ENCODE measurements around the gene C7orf57.

Gene C7orf57

GRCh38 chr7:48011323-48011722 is 24.0 kb upstream of the C7orf57 start:
- H3K4me3 ChIP-seq (ENCODE audit: low read length): no peak overlapping the region
- TF ChIP-seq ZNF274 (IDR thresholded peaks at IDR 0.05; ENCODE audit: low read depth, low read length): no peak

- no peak overlapping the region for H3K4me3 ChIP-seq (ENCODE audit: low read length)
- TF ChIP-seq ZNF274 (IDR thresholded peaks at IDR 0.05; ENCODE audit: low read depth, low read length): no peak
Measured at GRCh38 chr7:48011951-48012350, 23.4 kb upstream of the C7orf57 start.

- TF ChIP-seq ZNF274 (IDR thresholded peaks at IDR 0.05; ENCODE audit: low read depth, low read length): no peak
- no peak overlapping the region for H3K4me3 ChIP-seq (ENCODE audit: low read length)
Measured at GRCh38 chr7:48016641-48017040, 18.7 kb upstream of the C7orf57 start.

GRCh38 chr7:48017674-48018073 is 17.7 kb upstream of the C7orf57 start:
- TF ChIP-seq ZNF274 (IDR thresholded peaks at IDR 0.05; ENCODE audit: low read depth, low read length): no peak
- no peak overlapping the region for H3K4me3 ChIP-seq (ENCODE audit: low read length)

- no peak overlapping the region for H3K4me3 ChIP-seq (ENCODE audit: low read length)
- TF ChIP-seq ZNF274 (IDR thresholded peaks at IDR 0.05; ENCODE audit: low read depth, low read length): no peak
Measured at GRCh38 chr7:48025624-48026023, 9.7 kb upstream of the C7orf57 start.

- no peak for TF ChIP-seq ZNF274 (IDR thresholded peaks at IDR 0.05; ENCODE audit: low read depth, low read length)
- H3K4me3 ChIP-seq (ENCODE audit: low read length): no peak within 1 kb of the TSS
Measured at GRCh38 chr7:48028938-48029337, 6.4 kb upstream of the C7orf57 start, which contains the start of gene SUN3. TSS of gene SUN3 (minus strand) at chr7:48029107. CDS start at chr7:48028938, 169 bp downstream.

GRCh38 chr7:48031111-48031510 is 4.2 kb upstream of the C7orf57 start:
- no peak overlapping the region for H3K4me3 ChIP-seq (ENCODE audit: low read length)
- TF ChIP-seq ZNF274 (IDR thresholded peaks at IDR 0.05; ENCODE audit: low read depth, low read length): no peak

GRCh38 chr7:48033922-48034321 is 1.4 kb upstream of the C7orf57 start:
- no peak overlapping the region for H3K4me3 ChIP-seq (ENCODE audit: low read length)
- no peak for TF ChIP-seq ZNF274 (IDR thresholded peaks at IDR 0.05; ENCODE audit: low read depth, low read length)

- no peak for TF ChIP-seq ZNF274 (IDR thresholded peaks at IDR 0.05; ENCODE audit: low read depth, low read length)
- H3K4me3 ChIP-seq (ENCODE audit: low read length): peak overlapping the region; percentile 56; the same call in 1 of the 2 replicates
Measured at GRCh38 chr7:48035967-48036478, 680 bp downstream of the C7orf57 start.

- no peak for TF ChIP-seq ZNF274 (IDR thresholded peaks at IDR 0.05; ENCODE audit: low read depth, low read length)
- no peak overlapping the region for H3K4me3 ChIP-seq (ENCODE audit: low read length)
Measured at GRCh38 chr7:48038815-48039506, 3.6 kb downstream of the C7orf57 start.

- TF ChIP-seq ZNF274 (IDR thresholded peaks at IDR 0.05; ENCODE audit: low read depth, low read length): no peak
- H3K4me3 ChIP-seq (ENCODE audit: low read length): no peak overlapping the region
Measured at GRCh38 chr7:48040944-48041652, 5.8 kb downstream of the C7orf57 start.

- TF ChIP-seq ZNF274 (IDR thresholded peaks at IDR 0.05; ENCODE audit: low read depth, low read length): no peak
Measured at GRCh38 chr7:48041653-48041970, 6.3 kb downstream of the C7orf57 start.

GRCh38 chr7:48042216-48042615 is 6.9 kb downstream of the C7orf57 start:
- no peak for TF ChIP-seq ZNF274 (IDR thresholded peaks at IDR 0.05; ENCODE audit: low read depth, low read length)

More at GRCh38 chr7:48041653-48041970, 6.3 kb downstream of the C7orf57 start:
- H3K4me3 ChIP-seq (ENCODE audit: low read length): no peak overlapping the region

GRCh38 chr7:48042636-48043035 is 7.3 kb downstream of the C7orf57 start:
- no peak for TF ChIP-seq ZNF274 (IDR thresholded peaks at IDR 0.05; ENCODE audit: low read depth, low read length)
- no peak overlapping the region for H3K4me3 ChIP-seq (ENCODE audit: low read length)

More at GRCh38 chr7:48042216-48042615, 6.9 kb downstream of the C7orf57 start:
- no peak overlapping the region for H3K4me3 ChIP-seq (ENCODE audit: low read length)

- H3K4me3 ChIP-seq (ENCODE audit: low read length): no peak overlapping the region
- TF ChIP-seq ZNF274 (IDR thresholded peaks at IDR 0.05; ENCODE audit: low read depth, low read length): no peak
Measured at GRCh38 chr7:48045195-48045765, 9.9 kb downstream of the C7orf57 start.

Measured in GM08714 (cell line).